GM20000 (cell line): ENCODE measurements around the gene SUGP2.

Source experiments
- DNase-seq: peaks from one replicate; pipeline ENCODE4 v3.0.0; 2012; ENCODE audit warnings: low spot score
- CTCF ChIP-seq: IDR thresholded peaks from 2 replicates; pipeline ENCODE4 v1.5.1; 2012; ENCODE audit warnings: mild to moderate bottlenecking, control low read depth; ENCODE audit errors: extremely low read depth, missing control alignments

Gene SUGP2

GRCh38 chr19:18942692-18943091 is 90.6 kb downstream of the SUGP2 start:
- no peak for TF ChIP-seq CTCF
- no peak for DNase-seq

GRCh38 chr19:18941628-18942354 is 91.5 kb downstream of the SUGP2 start:
- no peak for DNase-seq
- TF ChIP-seq CTCF = no peak
